HCT116 (cell line): ENCODE results near the gene OR6K2. TPM values are rescaled to one million over a fixed set of nuclear protein-coding genes. Genes with fewer than 3 reads are reported as not detected.

Experiments used
- ATAC-seq: fragments of 200-7000 bp; cut with Tn5 transposase; 2 replicates; pipeline ENCODE4 v1.9.1; 2020; ENCODE audit warnings: mild to moderate bottlenecking, moderate library complexity
- Bru-seq: library from RNA; stranded (reverse); fragments of 400-500 nt; gene quantifications from one replicate; lab custom pipeline; 2021; lab: Mats Ljungman, UMichigan
- BruChase-seq, 2 experiments: library from RNA; stranded (reverse); fragments of 400-500 nt; gene quantifications; one replicate each; lab custom pipeline; 2021; lab: Mats Ljungman, UMichigan
- BruUV-seq: library from RNA; stranded (reverse); fragments of 400-500 nt; replicated peaks from 2 replicates; lab custom pipeline; 2021; lab: Mats Ljungman, UMichigan
- CTCF ChIA-PET: fragments of 300-600 bp; sonication (Branson Sonifier 250); formaldehyde crosslinking; loops from one replicate; lab custom pipeline; 2021; ENCODE audit warnings: antibody characterized with exemption; lab: Charles Lee
- POLR2A ChIA-PET: fragments of 300-600, 350-600 bp; sonication (Branson Sonifier 250); formaldehyde crosslinking; loops from one replicate; lab custom pipeline; 2021; ENCODE audit warnings: antibody characterized with exemption; lab: Charles Lee
- RAD21 ChIA-PET, 2 experiments: fragments of 300-600 bp; sonication (Branson Sonifier 250); formaldehyde crosslinking; loops; one replicate each; lab custom pipeline; 2023; ENCODE audit warnings: low total read pairs in 2 of 2; ENCODE audit not compliant: uncharacterized antibody in 2 of 2, unreplicated experiment in 2 of 2, low non-redundant PET in 1 of 2; lab: Charles Lee
- DNase-seq: peaks from one replicate; pipeline ENCODE4 v3.0.0-alpha.2; 2010; ENCODE audit warnings: low read depth, low spot score
- H2AFZ ChIP-seq: fragments of 200-600 bp; shearing (Covaris generic), sonication (generic); 2 replicates; pipeline ENCODE4 v1.6.1; 2017; ENCODE audit warnings: low read depth, mixed run types, mixed read lengths, antibody characterized with exemption, low read length; ENCODE audit not compliant: poor library complexity, severe bottlenecking
- H3K27ac ChIP-seq: 2 replicates; pipeline ENCODE4 v1.5.1; 2012; ENCODE audit warnings: low read depth, low read length
- H3K27me3 ChIP-seq: fragments of 200-600 bp; sonication (generic); 2 replicates; pipeline ENCODE4 v1.6.1; 2016; ENCODE audit warnings: mixed run types, low read length, mixed read lengths; ENCODE audit not compliant: insufficient read depth
- H3K36me3 ChIP-seq, 2 experiments: fragments of 200-500 bp in 1 of 2; fragments of 200-600 bp in 1 of 2; sonication (Bioruptor generic) in 1 of 2; sonication (generic) in 1 of 2; 2 replicates each; pipeline versions ENCODE4 v1.5.1 to v1.6.1; 2014 to 2016; ENCODE audit warnings: low read length in 2 of 2, inconsistent platforms in 1 of 2, mixed read lengths in 1 of 2, mixed run types in 1 of 2; ENCODE audit not compliant: insufficient read depth in 2 of 2, control insufficient read depth in 1 of 2
- H3K4me1 ChIP-seq, 2 experiments: fragments of 200-600 bp in 1 of 2; sonication (generic) in 1 of 2; 2 replicates each; pipeline versions ENCODE4 v1.5.1 to v1.6.1; 2012 to 2017; ENCODE audit warnings: low read length in 2 of 2, inconsistent platforms in 1 of 2, mild to moderate bottlenecking in 1 of 2, mixed read lengths in 1 of 2, mixed run types in 1 of 2, moderate library complexity in 1 of 2; ENCODE audit not compliant: insufficient read depth in 2 of 2, control insufficient read depth in 1 of 2
- H3K4me2 ChIP-seq: fragments of 200-600 bp; sonication (generic); 2 replicates; pipeline ENCODE4 v1.6.1; 2017; ENCODE audit warnings: mixed run types, low read length, mixed read lengths
- H3K4me3 ChIP-seq, 2 experiments: fragments of 200-600 bp in 1 of 2; sonication (generic) in 1 of 2; replicated peaks in 1 of 2; 2 replicates each; pipeline ENCODE4 v1.5.1; 2011 to 2016; ENCODE audit warnings: low read length in 2 of 2, control low read depth in 1 of 2, low read depth in 1 of 2, mild to moderate bottlenecking in 1 of 2, mixed read lengths in 1 of 2, mixed run types in 1 of 2
- H3K79me2 ChIP-seq: fragments of 200-600 bp; sonication (generic); 2 replicates; pipeline ENCODE4 v1.6.1; 2017; ENCODE audit warnings: mild to moderate bottlenecking, mixed run types, low read length, moderate library complexity, mixed read lengths; ENCODE audit not compliant: insufficient read depth
- H3K9ac ChIP-seq: fragments of 200-600 bp; sonication (generic); 2 replicates; pipeline ENCODE4 v1.6.1; 2016; ENCODE audit warnings: low read length, mixed read lengths
- H3K9me2 ChIP-seq: fragments of 200-600 bp; sonication (generic), shearing (Covaris generic); 2 replicates; pipeline ENCODE4 v1.6.1; 2017; ENCODE audit warnings: mixed run types, mild to moderate bottlenecking, moderate library complexity; ENCODE audit not compliant: insufficient read depth
- H3K9me3 ChIP-seq, 2 experiments: fragments of 200-500 bp in 1 of 2; fragments of 200-600 bp in 1 of 2; sonication (Bioruptor generic) in 1 of 2; sonication (generic) in 1 of 2; 2 replicates each; pipeline ENCODE4 v1.6.1; 2014 to 2017; ENCODE audit warnings: low read length in 2 of 2, mixed read lengths in 2 of 2, inconsistent platforms in 1 of 2, low read depth in 1 of 2, mild to moderate bottlenecking in 1 of 2, mixed run types in 1 of 2, moderate library complexity in 1 of 2; ENCODE audit not compliant: control insufficient read depth in 1 of 2, insufficient read depth in 1 of 2
- H4K20me1 ChIP-seq: fragments of 200-600 bp; sonication (generic), shearing (Covaris generic); 2 replicates; pipeline ENCODE4 v1.6.1; 2017; ENCODE audit warnings: mixed run types, mild to moderate bottlenecking, moderate library complexity; ENCODE audit not compliant: insufficient read depth
- CEBPB ChIP-seq: IDR thresholded peaks from 2 replicates; pipeline ENCODE4 v1.6.1; 2012; ENCODE audit warnings: low read depth
- EGR1 ChIP-seq: IDR thresholded peaks from 2 replicates; pipeline ENCODE4 v1.6.1; 2012; ENCODE audit warnings: low read depth
- EZH2 ChIP-seq: fragments of 200-600 bp; sonication (generic); IDR thresholded peaks from 2 replicates; pipeline ENCODE4 v1.6.1; 2017; ENCODE audit warnings: antibody characterized with exemption, mixed run types
- EZH2phosphoT487 ChIP-seq: fragments of 200-600 bp; IDR thresholded peaks from 2 replicates; pipeline ENCODE4 v1.6.1; 2018; ENCODE audit warnings: antibody characterized with exemption, borderline replicate concordance
- POLR2A ChIP-seq: IDR thresholded peaks from 2 replicates; pipeline ENCODE4 v1.7.0; 2011; ENCODE audit warnings: borderline replicate concordance; ENCODE audit not compliant: insufficient read depth, insufficient read length; ENCODE audit errors: extremely low read depth
- RAD21 ChIP-seq: IDR thresholded peaks from 2 replicates; pipeline ENCODE4 v1.6.1; 2012; ENCODE audit warnings: low read depth, mild to moderate bottlenecking
- SRF ChIP-seq: IDR thresholded peaks from 2 replicates; pipeline ENCODE4 v1.6.1; 2012; ENCODE audit warnings: low read depth
- ZFX ChIP-seq: fragments of 450-650 bp; IDR thresholded peaks from 2 replicates; pipeline ENCODE4 v1.6.1; 2017
- intact Hi-C: fragments of 100-400 bp; cut with micrococcal nuclease; formaldehyde crosslinking; loops from 2 replicates; pipeline ENCODE4 v1.10.0; 2022
- long read RNA-seq: library from polyadenylated mRNA; unstranded; transcript quantifications from one replicate; pipeline ENCODE4 v2.0.0, GENCODE V29; 2021; ENCODE audit not compliant: unreplicated experiment
- polyA plus RNA-seq: library from polyadenylated mRNA; unstranded; fragments of >200 nt; gene quantifications from 2 replicates; pipeline ENCODE4 v1.2.1, GENCODE V29; 2012; ENCODE audit warnings: missing spikeins
- total RNA-seq: library from RNA; stranded (reverse); gene quantifications from one replicate; pipeline ENCODE4 v1.2.1, GENCODE V29; 2021; ENCODE audit not compliant: unreplicated experiment
- TF ChIP-seq, protein P1 (sequence below): IDR thresholded peaks from 2 replicates; pipeline ENCODE4 v1.6.1; 2012; ENCODE audit warnings: low read depth
- TF ChIP-seq, protein P2 (sequence below), 3 experiments: fragments of 200-600 bp in 1 of 3; sonication (generic) in 1 of 3; IDR thresholded peaks in 2 of 3; conservative IDR thresholded peaks in 1 of 3; 2 replicates each; pipeline ENCODE4 v1.5.1; 2012 to 2017; ENCODE audit warnings: low read depth in 2 of 3, low read length in 2 of 3, antibody characterized with exemption in 1 of 3, borderline replicate concordance in 1 of 3, control low read depth in 1 of 3, mild to moderate bottlenecking in 1 of 3, mixed read lengths in 1 of 3, mixed run types in 1 of 3, moderate library complexity in 1 of 3; ENCODE audit not compliant: insufficient read depth in 1 of 3
- TF ChIP-seq, protein P3 (sequence below): IDR thresholded peaks from 2 replicates; pipeline ENCODE4 v1.6.1; 2012

Gene OR6K2, protein sequence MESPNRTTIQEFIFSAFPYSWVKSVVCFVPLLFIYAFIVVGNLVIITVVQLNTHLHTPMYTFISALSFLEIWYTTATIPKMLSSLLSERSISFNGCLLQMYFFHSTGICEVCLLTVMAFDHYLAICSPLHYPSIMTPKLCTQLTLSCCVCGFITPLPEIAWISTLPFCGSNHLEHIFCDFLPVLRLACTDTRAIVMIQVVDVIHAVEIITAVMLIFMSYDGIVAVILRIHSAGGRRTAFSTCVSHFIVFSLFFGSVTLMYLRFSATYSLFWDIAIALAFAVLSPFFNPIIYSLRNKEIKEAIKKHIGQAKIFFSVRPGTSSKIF
- not detected for total RNA-seq
- not detected in 2 replicates for polyA plus RNA-seq
- not detected for Bru-seq, nascent RNA
- BruChase-seq, experiment 1, labeled RNA remaining after a 6-hour chase: not detected
- not detected for BruChase-seq, experiment 2, labeled RNA remaining after a 2-hour chase
- long read RNA-seq: 0 reads

DNA sequence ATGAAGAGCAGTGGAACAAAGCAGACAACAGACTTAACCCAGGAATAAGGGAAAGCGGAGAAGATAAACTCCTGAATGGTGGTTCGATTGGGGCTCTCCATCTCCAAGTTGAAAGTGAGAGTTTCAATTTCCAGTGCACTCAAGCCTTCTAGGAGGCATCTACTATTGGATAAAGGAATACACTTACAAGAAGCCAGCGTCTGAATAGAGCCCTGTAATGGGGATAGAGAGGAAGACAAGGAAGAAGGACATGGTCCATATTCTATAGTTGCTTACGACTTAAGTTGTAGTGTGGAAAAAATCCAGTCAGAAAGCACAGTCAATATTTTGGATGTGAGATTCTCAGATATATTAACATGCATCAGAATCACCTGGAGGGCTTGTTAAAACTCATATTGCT is at the start of gene OR6K2:
TSS of gene OR6K2 (minus strand) at position 101 of the 400 bp plus-strand sequence. CDS start at position 101, 0 bp downstream.
- no peak for ATAC-seq
- H3K4me1 ChIP-seq: no peaks in the 10 kb centered on the region
- H3K9me3 ChIP-seq: no peaks in the 10 kb centered on the region
- H3K9ac ChIP-seq: no peak within 1 kb of the TSS
- no peaks in the 10 kb centered on the region for H3K9me2 ChIP-seq
- H3K36me3 ChIP-seq: no peaks in the 10 kb centered on the region
- H3K4me3 ChIP-seq: no peak within 1 kb of the TSS
- BruUV-seq: no TSS peak
- no peak within 1 kb of the TSS for H2AFZ ChIP-seq
- no peak within 1 kb of the TSS for H3K27ac ChIP-seq
- TF ChIP-seq, protein P1, sequence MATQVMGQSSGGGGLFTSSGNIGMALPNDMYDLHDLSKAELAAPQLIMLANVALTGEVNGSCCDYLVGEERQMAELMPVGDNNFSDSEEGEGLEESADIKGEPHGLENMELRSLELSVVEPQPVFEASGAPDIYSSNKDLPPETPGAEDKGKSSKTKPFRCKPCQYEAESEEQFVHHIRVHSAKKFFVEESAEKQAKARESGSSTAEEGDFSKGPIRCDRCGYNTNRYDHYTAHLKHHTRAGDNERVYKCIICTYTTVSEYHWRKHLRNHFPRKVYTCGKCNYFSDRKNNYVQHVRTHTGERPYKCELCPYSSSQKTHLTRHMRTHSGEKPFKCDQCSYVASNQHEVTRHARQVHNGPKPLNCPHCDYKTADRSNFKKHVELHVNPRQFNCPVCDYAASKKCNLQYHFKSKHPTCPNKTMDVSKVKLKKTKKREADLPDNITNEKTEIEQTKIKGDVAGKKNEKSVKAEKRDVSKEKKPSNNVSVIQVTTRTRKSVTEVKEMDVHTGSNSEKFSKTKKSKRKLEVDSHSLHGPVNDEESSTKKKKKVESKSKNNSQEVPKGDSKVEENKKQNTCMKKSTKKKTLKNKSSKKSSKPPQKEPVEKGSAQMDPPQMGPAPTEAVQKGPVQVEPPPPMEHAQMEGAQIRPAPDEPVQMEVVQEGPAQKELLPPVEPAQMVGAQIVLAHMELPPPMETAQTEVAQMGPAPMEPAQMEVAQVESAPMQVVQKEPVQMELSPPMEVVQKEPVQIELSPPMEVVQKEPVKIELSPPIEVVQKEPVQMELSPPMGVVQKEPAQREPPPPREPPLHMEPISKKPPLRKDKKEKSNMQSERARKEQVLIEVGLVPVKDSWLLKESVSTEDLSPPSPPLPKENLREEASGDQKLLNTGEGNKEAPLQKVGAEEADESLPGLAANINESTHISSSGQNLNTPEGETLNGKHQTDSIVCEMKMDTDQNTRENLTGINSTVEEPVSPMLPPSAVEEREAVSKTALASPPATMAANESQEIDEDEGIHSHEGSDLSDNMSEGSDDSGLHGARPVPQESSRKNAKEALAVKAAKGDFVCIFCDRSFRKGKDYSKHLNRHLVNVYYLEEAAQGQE: no peak
- TF ChIP-seq POLR2A (no peak), EZH2 (no peak), EZH2phosphoT487 (no peak), ZFX (no peak), SRF (no peak), CEBPB (no peak), RAD21 (no peak), EGR1 (no peak)
- TF ChIP-seq, protein P2, sequence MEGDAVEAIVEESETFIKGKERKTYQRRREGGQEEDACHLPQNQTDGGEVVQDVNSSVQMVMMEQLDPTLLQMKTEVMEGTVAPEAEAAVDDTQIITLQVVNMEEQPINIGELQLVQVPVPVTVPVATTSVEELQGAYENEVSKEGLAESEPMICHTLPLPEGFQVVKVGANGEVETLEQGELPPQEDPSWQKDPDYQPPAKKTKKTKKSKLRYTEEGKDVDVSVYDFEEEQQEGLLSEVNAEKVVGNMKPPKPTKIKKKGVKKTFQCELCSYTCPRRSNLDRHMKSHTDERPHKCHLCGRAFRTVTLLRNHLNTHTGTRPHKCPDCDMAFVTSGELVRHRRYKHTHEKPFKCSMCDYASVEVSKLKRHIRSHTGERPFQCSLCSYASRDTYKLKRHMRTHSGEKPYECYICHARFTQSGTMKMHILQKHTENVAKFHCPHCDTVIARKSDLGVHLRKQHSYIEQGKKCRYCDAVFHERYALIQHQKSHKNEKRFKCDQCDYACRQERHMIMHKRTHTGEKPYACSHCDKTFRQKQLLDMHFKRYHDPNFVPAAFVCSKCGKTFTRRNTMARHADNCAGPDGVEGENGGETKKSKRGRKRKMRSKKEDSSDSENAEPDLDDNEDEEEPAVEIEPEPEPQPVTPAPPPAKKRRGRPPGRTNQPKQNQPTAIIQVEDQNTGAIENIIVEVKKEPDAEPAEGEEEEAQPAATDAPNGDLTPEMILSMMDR (IDR thresholded peaks at IDR 0.05 in 2 of 3, conservative IDR thresholded peaks at IDR 0.05 in 1 of 3; ENCODE audit: borderline replicate concordance in 1 of 3, insufficient read depth in 1 of 3, low read depth in 2 of 3, low read length in 2 of 3): no peak
- TF ChIP-seq, protein P3, sequence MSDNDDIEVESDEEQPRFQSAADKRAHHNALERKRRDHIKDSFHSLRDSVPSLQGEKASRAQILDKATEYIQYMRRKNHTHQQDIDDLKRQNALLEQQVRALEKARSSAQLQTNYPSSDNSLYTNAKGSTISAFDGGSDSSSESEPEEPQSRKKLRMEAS: no peak
- TF ChIP-seq, all 23 proteins: peak for 0
- ChIA-PET CTCF (no interaction called here), RAD21 (no interaction called here), POLR2A (no interaction called here)
- Histone ChIP-seq H3K4me2 (no peak within 1 kb of the TSS), H3K27me3 (no peaks in the 10 kb centered on the region), H3K79me2 (no peaks in the 10 kb centered on the region), H4K20me1 (no peaks in the 10 kb centered on the region)
- intact Hi-C loops: no loop called here
- DNase-seq: no peak
